Cardiac muscle cell (in vitro differentiated cells and primary cell): ENCODE results near the gene SEMA5A. TPM values are rescaled to one million over a fixed set of nuclear protein-coding genes. Genes with fewer than 3 reads are reported as not detected.

ENCODE experiments used
- DNase-seq, 2 donors: peaks; one replicate each; pipeline versions ENCODE4 v3.0.0 to v3.0.0-alpha.2; 2010 to 2017; ENCODE audit warnings: low read depth in 1 of 2, low spot score in 1 of 2
- H3K27ac ChIP-seq: fragments of 200-600 bp; sonication (generic); 2 replicates; pipeline ENCODE4 v1.5.1; 2016
- H3K27me3 ChIP-seq: fragments of 200-600 bp; sonication (generic); 2 replicates; pipeline ENCODE4 v1.6.0; 2016; ENCODE audit warnings: control low read depth
- H3K36me3 ChIP-seq: fragments of 200-600 bp; sonication (generic); 2 replicates; pipeline ENCODE4 v1.5.1; 2016; ENCODE audit warnings: control low read depth
- H3K4me1 ChIP-seq: fragments of 200-600 bp; sonication (generic); 2 replicates; pipeline ENCODE4 v1.8.1; 2017; ENCODE audit warnings: low read depth, mild to moderate bottlenecking, mixed run types
- H3K4me3 ChIP-seq: fragments of 200-600 bp; sonication (generic); 2 replicates; pipeline ENCODE4 v1.5.1; 2016; ENCODE audit warnings: mild to moderate bottlenecking
- H3K9me3 ChIP-seq: fragments of 200-600 bp; sonication (generic); 2 replicates; pipeline ENCODE4 v1.5.1; 2017; ENCODE audit warnings: low read depth, mild to moderate bottlenecking, control low read depth
- polyA plus RNA-seq: library from polyadenylated mRNA; unstranded; fragments of >200 nt; fragmentation: Nextera tagmentation; extraction: Ambion mirVana; gene quantifications from 2 replicates; pipeline ENCODE4 v1.2.1, GENCODE V29; 2016
- total RNA-seq: library from RNA; depleted of rRNA; stranded (reverse); fragments of >200 nt; gene quantifications from 2 replicates; pipeline ENCODE4 v1.2.3, GENCODE V29; 2016
- TF ChIP-seq, protein P1 (sequence below): IDR thresholded peaks from 2 replicates; pipeline ENCODE4 v1.5.1; 2012; ENCODE audit warnings: low read depth, mild to moderate bottlenecking, low read length

SEMA5A gene, protein sequence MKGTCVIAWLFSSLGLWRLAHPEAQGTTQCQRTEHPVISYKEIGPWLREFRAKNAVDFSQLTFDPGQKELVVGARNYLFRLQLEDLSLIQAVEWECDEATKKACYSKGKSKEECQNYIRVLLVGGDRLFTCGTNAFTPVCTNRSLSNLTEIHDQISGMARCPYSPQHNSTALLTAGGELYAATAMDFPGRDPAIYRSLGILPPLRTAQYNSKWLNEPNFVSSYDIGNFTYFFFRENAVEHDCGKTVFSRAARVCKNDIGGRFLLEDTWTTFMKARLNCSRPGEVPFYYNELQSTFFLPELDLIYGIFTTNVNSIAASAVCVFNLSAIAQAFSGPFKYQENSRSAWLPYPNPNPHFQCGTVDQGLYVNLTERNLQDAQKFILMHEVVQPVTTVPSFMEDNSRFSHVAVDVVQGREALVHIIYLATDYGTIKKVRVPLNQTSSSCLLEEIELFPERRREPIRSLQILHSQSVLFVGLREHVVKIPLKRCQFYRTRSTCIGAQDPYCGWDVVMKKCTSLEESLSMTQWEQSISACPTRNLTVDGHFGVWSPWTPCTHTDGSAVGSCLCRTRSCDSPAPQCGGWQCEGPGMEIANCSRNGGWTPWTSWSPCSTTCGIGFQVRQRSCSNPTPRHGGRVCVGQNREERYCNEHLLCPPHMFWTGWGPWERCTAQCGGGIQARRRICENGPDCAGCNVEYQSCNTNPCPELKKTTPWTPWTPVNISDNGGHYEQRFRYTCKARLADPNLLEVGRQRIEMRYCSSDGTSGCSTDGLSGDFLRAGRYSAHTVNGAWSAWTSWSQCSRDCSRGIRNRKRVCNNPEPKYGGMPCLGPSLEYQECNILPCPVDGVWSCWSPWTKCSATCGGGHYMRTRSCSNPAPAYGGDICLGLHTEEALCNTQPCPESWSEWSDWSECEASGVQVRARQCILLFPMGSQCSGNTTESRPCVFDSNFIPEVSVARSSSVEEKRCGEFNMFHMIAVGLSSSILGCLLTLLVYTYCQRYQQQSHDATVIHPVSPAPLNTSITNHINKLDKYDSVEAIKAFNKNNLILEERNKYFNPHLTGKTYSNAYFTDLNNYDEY
- total RNA-seq (14.6 and 16.6 TPM in 2 replicates), polyA plus RNA-seq (12.9 and 15.7 TPM in 2 replicates)

GRCh38 chr5:9545992-9546851, at the start of gene SEMA5A:
TSS of gene SEMA5A (minus strand) at chr5:9546075. CDS start at chr5:9379946, 166,129 bp downstream.
- H3K36me3 ChIP-seq, result peaks cover 6% of the 10 kb centered on the region

DNA sequence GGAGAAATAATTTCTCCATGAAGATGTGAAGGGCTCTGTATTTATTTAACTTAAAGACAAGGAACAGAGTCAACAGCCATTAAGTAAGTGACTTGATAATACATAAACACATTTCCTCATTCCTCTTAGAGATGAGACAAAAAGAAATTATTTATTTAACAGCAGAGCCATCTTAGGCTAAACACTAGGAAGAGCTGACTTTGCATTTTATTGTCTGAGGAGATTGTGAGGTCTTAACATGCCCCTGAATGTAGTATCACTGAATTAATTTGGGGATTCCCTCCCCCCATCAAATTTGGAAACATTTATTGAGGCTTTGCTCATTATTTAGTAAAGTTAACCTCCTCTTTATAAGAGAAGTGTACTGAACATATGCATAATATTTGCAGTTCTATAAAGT, 49.0 kb upstream of the SEMA5A start:
- Histone ChIP-seq H3K27ac (no peak overlapping the region), H3K4me3 (no peak overlapping the region), H3K27me3 (no peaks in the 10 kb centered on the region), H3K4me1 (no peaks in the 10 kb centered on the region), H3K9me3 (no peaks in the 10 kb centered on the region), H3K36me3 (no peaks in the 10 kb centered on the region)
- DNase-seq, result no peak
- TF ChIP-seq, protein P1, sequence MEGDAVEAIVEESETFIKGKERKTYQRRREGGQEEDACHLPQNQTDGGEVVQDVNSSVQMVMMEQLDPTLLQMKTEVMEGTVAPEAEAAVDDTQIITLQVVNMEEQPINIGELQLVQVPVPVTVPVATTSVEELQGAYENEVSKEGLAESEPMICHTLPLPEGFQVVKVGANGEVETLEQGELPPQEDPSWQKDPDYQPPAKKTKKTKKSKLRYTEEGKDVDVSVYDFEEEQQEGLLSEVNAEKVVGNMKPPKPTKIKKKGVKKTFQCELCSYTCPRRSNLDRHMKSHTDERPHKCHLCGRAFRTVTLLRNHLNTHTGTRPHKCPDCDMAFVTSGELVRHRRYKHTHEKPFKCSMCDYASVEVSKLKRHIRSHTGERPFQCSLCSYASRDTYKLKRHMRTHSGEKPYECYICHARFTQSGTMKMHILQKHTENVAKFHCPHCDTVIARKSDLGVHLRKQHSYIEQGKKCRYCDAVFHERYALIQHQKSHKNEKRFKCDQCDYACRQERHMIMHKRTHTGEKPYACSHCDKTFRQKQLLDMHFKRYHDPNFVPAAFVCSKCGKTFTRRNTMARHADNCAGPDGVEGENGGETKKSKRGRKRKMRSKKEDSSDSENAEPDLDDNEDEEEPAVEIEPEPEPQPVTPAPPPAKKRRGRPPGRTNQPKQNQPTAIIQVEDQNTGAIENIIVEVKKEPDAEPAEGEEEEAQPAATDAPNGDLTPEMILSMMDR, result no peak

More at GRCh38 chr5:9545992-9546851, at the start of gene SEMA5A:
- H3K4me3 ChIP-seq, result peak within 1 kb of the TSS; percentile 96
- H3K27ac ChIP-seq, result peak within 1 kb of the TSS; percentile 62
- H3K9me3 ChIP-seq, result no peaks in the 10 kb centered on the region
- TF ChIP-seq, protein P1, result no peak
- DNase-seq, result peak; percentile 78 to 87
- peaks cover 11% of the 10 kb centered on the region for H3K4me1 ChIP-seq
- no peaks in the 10 kb centered on the region for H3K27me3 ChIP-seq

DNA sequence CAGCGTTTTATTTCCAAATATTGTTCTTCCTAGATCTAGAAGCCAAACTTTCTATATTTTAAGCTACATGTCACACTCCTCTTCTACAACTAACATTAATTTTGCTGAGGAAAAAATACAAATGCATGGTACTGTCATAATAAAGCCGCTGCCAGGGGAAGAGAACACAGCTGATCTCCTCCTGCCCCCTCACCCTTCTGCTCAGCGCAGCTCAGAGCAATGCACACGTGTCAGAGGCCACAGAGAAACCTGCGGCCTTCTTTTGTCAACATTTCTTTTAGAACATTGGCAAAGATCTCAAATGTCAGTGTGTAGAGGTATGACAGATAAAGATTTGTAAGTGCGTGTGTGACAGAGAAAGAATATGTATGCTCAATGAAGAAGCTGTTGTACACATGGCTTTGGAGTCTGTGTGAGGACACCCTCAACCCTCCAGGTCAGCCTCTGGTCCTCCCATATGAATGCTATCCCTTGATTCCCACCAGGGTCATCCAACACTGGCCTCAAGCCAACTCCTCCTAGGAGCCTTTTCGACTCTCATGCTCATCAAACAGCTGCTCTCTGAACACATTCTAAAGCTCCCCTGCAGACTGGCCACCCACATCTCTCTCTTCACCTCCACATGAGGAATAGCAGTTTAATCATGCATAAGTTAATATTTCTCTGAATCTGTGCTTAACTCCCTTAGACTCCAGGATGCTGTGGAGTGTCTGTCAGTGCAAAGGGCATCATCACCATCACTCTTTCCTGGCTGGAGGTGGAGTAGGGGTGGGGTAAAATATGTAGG, 43.4 kb upstream of the SEMA5A start:
- no peak for DNase-seq
- Histone ChIP-seq H3K4me1 (no peaks in the 10 kb centered on the region), H3K9me3 (no peaks in the 10 kb centered on the region), H3K27ac (no peak overlapping the region), H3K36me3 (no peaks in the 10 kb centered on the region), H3K27me3 (no peaks in the 10 kb centered on the region), H3K4me3 (no peak overlapping the region)
- TF ChIP-seq, protein P1, result no peak

- no peaks in the 10 kb centered on the region for H3K36me3 ChIP-seq
- no peaks in the 10 kb centered on the region for H3K27me3 ChIP-seq
- no peak overlapping the region for H3K27ac ChIP-seq
- no peaks in the 10 kb centered on the region for H3K9me3 ChIP-seq
- DNase-seq, result no peak
- no peak overlapping the region for H3K4me3 ChIP-seq
- H3K4me1 ChIP-seq, result no peaks in the 10 kb centered on the region
- TF ChIP-seq, protein P1, result no peak
These were observed 42.4 kb upstream of the SEMA5A start for GRCh38 chr5:9588254-9588653.
